ENCODE results near the gene ZNF217.
"Not testable (repeated sequence)": the region's sequence is repeated elsewhere in the genome, so short reads cannot be mapped to it uniquely, and the experiment has no call there.

The ZNF217 gene

DNA sequence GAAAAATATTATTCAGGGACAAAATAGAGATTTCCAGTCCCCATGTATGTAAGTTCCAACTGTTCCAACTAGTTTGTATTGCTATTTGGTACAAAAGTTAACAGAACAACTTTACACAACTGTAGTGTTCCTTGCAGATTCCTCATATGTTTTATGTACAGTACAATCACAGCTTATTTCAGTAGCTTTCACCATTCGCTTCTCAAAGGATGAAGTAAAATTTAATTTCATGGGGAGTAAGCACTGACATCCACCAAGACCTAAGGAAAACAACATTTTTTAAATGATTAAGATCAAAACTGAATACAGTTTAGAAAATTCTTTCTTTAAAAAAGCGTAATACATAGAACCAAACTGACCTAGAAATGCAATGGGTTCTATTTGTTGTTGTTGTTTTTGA lies 24.6 kb downstream of the ZNF217 start:
- no peak for DNase-seq (ENCODE audit: low spot score)

DNA sequence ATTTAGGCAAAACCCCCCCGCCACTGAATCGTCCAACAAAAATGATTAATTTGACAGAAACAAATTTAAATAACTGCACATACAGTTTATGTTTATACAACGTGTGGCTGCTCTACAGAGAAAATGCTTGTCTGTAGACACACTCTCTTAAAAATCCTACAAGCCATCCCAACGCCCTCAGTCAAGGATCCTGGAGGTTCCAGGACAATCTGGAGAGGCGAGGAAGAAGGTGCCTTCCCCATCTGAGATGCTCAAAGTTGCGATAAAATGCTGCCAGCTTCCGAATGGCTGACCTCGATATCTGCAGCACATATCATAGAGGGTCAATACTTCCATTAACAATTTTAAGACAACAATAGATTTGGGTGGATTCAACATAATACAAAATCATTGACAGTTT lies 25.3 kb downstream of the ZNF217 start:
- DNase-seq (ENCODE audit: low spot score): no peak

DNA sequence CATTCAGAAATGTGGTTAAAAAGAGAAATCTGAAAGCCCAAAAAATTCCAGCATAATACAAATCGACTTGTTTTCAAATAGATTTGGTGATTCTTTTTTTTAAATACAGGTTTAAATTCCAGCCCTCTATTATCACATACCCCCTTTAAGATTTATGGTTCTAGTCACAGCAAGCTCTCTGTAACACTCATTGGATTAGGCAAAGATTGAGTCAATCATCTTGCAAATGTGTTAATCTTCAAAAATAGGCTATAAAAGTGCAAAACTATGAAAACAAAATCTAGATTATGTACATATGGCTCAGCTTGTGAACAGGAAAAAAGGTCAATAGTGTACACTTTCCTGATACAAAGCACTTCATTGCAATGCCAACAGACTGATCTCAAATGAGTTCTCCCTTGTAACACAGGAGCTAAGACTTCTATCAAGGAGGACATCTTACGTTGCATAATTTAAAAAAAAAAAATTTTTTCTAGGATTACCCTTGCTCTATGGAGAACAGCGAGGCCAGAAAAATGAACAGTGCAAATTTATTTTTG lies 26.2 kb downstream of the ZNF217 start:
- no peak for DNase-seq (ENCODE audit: low spot score)

GRCh38 chr20:53566623-53567022 lies 27.0 kb downstream of the ZNF217 start:
- DNase-seq (ENCODE audit: low spot score): not testable (repeated sequence)

- no peak for DNase-seq (ENCODE audit: low spot score)
Measured at GRCh38 chr20:53565254-53565653, 28.4 kb downstream of the ZNF217 start.

- not testable (repeated sequence) for DNase-seq (ENCODE audit: low spot score)
Measured at GRCh38 chr20:53562104-53562764, 31.4 kb downstream of the ZNF217 start.

- DNase-seq (ENCODE audit: low spot score): no peak
Measured at GRCh38 chr20:53561505-53561904, 32.1 kb downstream of the ZNF217 start.

GRCh38 chr20:53559816-53560215 lies 33.8 kb downstream of the ZNF217 start:
- no peak for DNase-seq (ENCODE audit: low spot score)

DNA sequence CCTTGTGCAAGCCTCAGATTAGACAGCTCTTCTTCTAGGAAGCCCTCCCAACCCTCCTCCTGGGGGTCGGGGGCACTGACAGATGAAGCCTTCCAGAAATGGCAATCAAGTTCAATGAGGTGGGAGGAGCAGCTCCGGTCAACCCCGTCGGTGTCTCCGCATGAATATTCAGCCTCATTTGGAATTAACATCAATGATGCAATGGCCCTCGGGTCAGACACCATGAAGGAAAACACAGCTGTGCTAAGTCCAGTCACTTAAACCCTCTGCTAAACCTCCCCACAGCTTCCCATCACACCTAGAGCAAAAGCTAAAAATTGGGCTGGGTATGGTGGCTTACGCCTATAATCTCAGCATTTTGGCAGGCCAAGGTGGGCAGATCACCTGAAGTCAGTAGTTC lies 36.5 kb downstream of the ZNF217 start:
- no peak for DNase-seq (ENCODE audit: low spot score)

- no peak for DNase-seq (ENCODE audit: low spot score)
Measured at GRCh38 chr20:53556267-53556897, 37.3 kb downstream of the ZNF217 start.

DNA sequence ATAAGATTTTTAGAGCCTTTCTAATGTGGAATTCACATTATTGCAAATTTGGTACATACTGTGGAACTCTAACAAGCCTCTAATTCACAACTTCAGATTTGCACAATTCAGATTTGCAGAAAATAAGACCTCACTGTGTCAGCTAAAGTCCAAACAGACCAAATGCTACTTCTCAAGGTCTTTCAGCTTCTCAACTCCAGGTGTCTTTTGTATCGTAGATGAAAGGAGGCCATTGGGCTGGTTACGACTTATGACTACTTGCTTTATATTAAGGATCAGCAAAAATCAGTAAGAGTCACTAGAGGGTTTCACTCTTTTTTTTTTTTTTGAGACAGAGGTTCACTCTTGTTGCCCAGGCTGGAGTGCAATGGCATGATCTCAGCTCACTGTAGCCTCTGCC lies 37.8 kb downstream of the ZNF217 start:
- DNase-seq (ENCODE audit: low spot score): no peak

GRCh38 chr20:53555081-53555480 lies 38.6 kb downstream of the ZNF217 start:
- DNase-seq (ENCODE audit: low spot score): no peak

DNA sequence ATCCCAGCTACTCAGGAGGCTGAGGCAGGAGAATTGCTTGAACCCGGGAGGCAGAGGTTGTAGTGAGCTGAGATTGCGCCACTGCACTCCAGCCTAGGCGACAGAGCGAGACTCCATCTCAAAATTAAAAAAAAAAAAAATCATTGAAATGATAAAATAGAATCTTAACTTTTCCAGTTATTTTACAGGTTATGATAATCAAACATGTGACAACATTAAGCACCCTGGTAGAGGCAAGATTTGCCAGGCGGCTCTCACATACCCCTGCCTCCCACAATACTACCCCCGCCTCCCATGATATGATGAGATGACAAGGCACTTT lies 41.1 kb downstream of the ZNF217 start:
- DNase-seq (ENCODE audit: low spot score): not testable (repeated sequence)

GRCh38 chr20:53551719-53552571 lies 41.7 kb downstream of the ZNF217 start:
- not testable (repeated sequence) for DNase-seq (ENCODE audit: low spot score)

GRCh38 chr20:53550280-53551187 lies 43.1 kb downstream of the ZNF217 start:
- no peak for DNase-seq (ENCODE audit: low spot score)

DNA sequence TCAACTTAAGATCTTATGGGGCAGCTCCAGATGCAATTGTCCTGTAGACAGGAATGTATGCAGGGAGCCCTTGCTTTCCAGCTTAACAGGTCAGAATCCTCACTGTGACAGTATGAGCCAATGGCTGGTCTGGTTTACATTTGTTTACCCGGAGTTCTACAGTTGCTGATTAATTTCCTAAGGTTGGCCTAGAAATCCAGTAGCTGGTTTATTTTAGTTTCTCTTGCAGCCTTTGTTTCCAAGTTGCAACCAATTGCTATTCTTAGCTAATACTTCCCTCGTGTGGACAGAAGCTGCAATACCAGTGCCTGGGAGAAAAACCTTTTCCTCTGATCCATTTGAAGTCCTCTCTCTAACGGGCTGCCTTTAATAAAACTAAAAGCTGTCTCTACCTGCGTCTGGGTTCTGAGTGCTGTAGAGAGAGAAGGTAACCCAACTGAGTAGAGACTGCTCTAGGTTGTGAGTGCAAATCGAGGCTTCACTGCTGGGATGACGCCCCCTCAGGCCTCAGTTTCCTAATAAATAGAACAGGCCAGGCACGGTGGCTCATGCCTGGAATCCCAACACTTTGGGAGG lies 45.9 kb downstream of the ZNF217 start:
- DNase-seq (ENCODE audit: low spot score): peak; percentile 88

- no peak for DNase-seq (ENCODE audit: low spot score)
Measured at GRCh38 chr20:53539516-53539915, 54.1 kb downstream of the ZNF217 start.

GRCh38 chr20:53536382-53536781 lies 57.3 kb downstream of the ZNF217 start:
- DNase-seq (ENCODE audit: low spot score): not testable (repeated sequence)

DNA sequence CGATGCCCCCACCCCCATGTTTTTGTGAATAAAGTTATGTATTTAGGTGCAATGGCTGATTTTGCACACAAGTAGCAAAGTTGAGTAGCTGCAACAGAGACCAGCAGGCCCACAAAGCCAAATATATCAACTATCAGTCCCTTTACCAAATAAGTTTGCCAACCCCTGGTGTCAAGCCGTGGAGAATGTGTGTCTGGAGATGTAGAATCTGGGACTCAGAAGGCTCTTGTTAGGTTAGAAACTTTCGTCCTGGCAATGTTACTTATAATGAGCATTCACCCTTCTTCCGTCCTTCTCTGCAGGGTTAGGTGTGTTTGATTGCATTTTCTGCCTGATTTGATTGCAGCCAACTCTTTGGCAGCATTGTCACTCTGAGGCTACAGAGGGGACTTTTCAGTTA lies 57.8 kb downstream of the ZNF217 start:
- no peak for DNase-seq (ENCODE audit: low spot score)

DNA sequence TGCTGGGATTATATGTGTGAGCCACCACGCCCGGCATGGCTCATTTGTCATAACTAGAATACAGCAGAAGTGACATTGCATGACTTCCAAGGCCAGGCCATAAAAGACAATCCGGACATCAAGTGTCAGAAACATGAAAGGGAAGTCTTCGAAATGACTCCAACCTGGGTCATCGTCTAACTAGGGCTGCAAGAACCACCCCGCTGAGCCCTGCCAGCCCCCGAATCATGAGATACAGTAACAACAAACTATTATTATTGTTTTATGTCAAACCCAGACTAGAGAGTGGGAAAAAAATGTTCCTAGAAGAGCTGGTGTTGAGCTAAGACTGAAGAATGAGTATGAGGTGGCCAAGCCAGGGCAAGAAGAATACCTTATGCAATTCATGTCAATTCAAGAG lies 59.6 kb downstream of the ZNF217 start:
- no peak for DNase-seq (ENCODE audit: low spot score)

DNA sequence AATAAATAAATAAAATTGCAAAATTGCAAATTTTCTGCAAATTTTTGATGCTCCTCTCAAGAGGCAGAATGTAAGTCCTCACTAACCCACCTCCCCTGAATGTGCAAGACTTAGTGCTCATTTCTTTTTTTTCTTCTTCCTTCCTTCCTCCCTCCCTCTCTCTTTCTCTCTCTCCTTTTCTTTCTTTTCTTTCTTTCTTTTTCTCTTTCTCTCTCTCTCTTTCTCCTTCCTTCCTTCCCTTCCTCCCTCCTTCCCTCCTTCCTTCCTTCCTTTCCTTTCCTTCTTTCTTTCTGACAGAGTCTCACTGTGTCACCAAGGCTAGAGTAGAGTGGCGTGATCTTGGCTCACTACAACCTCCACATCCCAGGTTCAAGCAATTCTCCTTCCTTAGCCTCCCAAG lies 60.1 kb downstream of the ZNF217 start:
- no peak for DNase-seq (ENCODE audit: low spot score)

Measured in iPS-NIHi11 (cell line).